ENCODE measurements around the gene PCDHA1.

DNA sequence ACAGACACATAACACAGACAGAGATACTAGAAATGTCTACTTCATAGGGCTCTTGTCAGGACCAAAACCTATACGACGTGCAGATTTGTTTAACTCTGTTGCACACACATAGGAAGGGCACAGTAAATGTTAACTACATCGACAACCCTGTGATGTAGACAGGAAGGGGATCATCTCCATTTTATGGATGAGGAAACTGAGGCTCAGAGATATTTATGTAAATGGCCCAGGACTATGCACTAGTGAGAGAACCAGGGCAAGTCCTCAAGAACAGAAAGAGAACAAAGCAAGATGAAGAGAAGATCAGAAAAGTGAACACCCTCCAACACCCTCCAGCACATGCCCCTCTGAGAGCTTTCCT lies 216.6 kb downstream of the PCDHA1 start:
- TF ChIP-seq, protein P1, sequence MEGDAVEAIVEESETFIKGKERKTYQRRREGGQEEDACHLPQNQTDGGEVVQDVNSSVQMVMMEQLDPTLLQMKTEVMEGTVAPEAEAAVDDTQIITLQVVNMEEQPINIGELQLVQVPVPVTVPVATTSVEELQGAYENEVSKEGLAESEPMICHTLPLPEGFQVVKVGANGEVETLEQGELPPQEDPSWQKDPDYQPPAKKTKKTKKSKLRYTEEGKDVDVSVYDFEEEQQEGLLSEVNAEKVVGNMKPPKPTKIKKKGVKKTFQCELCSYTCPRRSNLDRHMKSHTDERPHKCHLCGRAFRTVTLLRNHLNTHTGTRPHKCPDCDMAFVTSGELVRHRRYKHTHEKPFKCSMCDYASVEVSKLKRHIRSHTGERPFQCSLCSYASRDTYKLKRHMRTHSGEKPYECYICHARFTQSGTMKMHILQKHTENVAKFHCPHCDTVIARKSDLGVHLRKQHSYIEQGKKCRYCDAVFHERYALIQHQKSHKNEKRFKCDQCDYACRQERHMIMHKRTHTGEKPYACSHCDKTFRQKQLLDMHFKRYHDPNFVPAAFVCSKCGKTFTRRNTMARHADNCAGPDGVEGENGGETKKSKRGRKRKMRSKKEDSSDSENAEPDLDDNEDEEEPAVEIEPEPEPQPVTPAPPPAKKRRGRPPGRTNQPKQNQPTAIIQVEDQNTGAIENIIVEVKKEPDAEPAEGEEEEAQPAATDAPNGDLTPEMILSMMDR (IDR thresholded peaks at IDR 0.05): no peak
- no peak for TF ChIP-seq POLR2A (IDR thresholded peaks at IDR 0.05)

Data from lower leg skin (tissue), 3 donors.